Renal cortical epithelial cell (primary cell): ENCODE data around the gene HSD17B14. TPM values are rescaled to one million over a fixed set of nuclear protein-coding genes. Genes with fewer than 3 reads are reported as not detected.

ENCODE experiments used
- total RNA-seq: library from RNA; depleted of rRNA; stranded (reverse); fragments of >200 nt; gene quantifications from 2 replicates; pipeline ENCODE4 v1.2.3, GENCODE V29; 2014

Gene HSD17B14
- total RNA-seq, 1 donor from 2014 or later = 0.60 TPM

Other genes starting within 250 kb of the HSD17B14 start
- gene SPACA4, start 229.7 kb downstream of the HSD17B14 start, total RNA-seq = not detected in 2 replicates
- 0.17 TPM in 1 of 2 replicates, not detected in the other for gene FAM83E, start 221.4 kb downstream of the HSD17B14 start, total RNA-seq
- gene RPL18, start 217.3 kb downstream of the HSD17B14 start, total RNA-seq = 591 and 1,820 TPM in 2 replicates
- gene SPHK2, start 217.0 kb downstream of the HSD17B14 start, total RNA-seq = 9.1 and 9.9 TPM in 2 replicates
- 0.52 and 2.3 TPM in 2 replicates for gene DBP, start 199.1 kb downstream of the HSD17B14 start, total RNA-seq
- 0.35 and 3.3 TPM in 2 replicates for gene CA11, start 190.3 kb downstream of the HSD17B14 start, total RNA-seq
- 0.40 TPM in 1 of 2 replicates, not detected in the other for gene NTN5, start 163.5 kb downstream of the HSD17B14 start, total RNA-seq
- gene FUT2, start 140.5 kb downstream of the HSD17B14 start, total RNA-seq = 0.25 and 1.9 TPM in 2 replicates
- 0.25 and 0.87 TPM in 2 replicates for gene MAMSTR, start 116.8 kb downstream of the HSD17B14 start, total RNA-seq
- 0.50 and 0.69 TPM in 2 replicates for gene RASIP1, start 95.9 kb downstream of the HSD17B14 start, total RNA-seq
- not detected in 2 replicates for gene IZUMO1, start 89.6 kb downstream of the HSD17B14 start, total RNA-seq
- 0.05 and 3.0 TPM in 2 replicates for gene FUT1, start 83.8 kb downstream of the HSD17B14 start, total RNA-seq
- gene FGF21, start 81.0 kb downstream of the HSD17B14 start, total RNA-seq = not detected in 2 replicates
- 27.2 and 37.3 TPM in 2 replicates for gene BCAT2, start 25.5 kb downstream of the HSD17B14 start, total RNA-seq
- gene PLEKHA4, start 32.1 kb upstream of the HSD17B14 start, total RNA-seq = 6.8 and 14.4 TPM in 2 replicates
- gene PPP1R15A, start 35.9 kb upstream of the HSD17B14 start, total RNA-seq = 28.1 and 29.9 TPM in 2 replicates
- 0.10 TPM in 1 of 2 replicates, not detected in the other for gene TULP2, start 62.3 kb upstream of the HSD17B14 start, total RNA-seq
- gene NUCB1, start 63.8 kb upstream of the HSD17B14 start, total RNA-seq = 100 and 287 TPM in 2 replicates
- gene DHDH, start 97.2 kb upstream of the HSD17B14 start, total RNA-seq = 0.10 and 1.7 TPM in 2 replicates
- 101 and 135 TPM in 2 replicates for gene BAX, start 118.4 kb upstream of the HSD17B14 start, total RNA-seq
- gene FTL, start 128.8 kb upstream of the HSD17B14 start, total RNA-seq = 1,420 and 1,436 TPM in 2 replicates
- 42.9 and 72.1 TPM in 2 replicates for gene GYS1, start 156.8 kb upstream of the HSD17B14 start, total RNA-seq
- gene RUVBL2, start 157.4 kb upstream of the HSD17B14 start, total RNA-seq = 170 and 313 TPM in 2 replicates
- gene LHB, start 180.6 kb upstream of the HSD17B14 start, total RNA-seq = 0.25 TPM in 1 of 2 replicates, not detected in the other
- not detected in 2 replicates for gene CGB3, start 187.8 kb upstream of the HSD17B14 start, total RNA-seq
- 1.0 TPM in 1 of 2 replicates, not detected in the other for gene CGB2, start 195.4 kb upstream of the HSD17B14 start, total RNA-seq
- gene CGB1, start 200.4 kb upstream of the HSD17B14 start, total RNA-seq = 1.4 TPM in 1 of 2 replicates, not detected in the other
- gene CGB5, start 207.4 kb upstream of the HSD17B14 start, total RNA-seq = not detected in 2 replicates
- gene CGB8, start 212.6 kb upstream of the HSD17B14 start, total RNA-seq = 1.2 TPM in 1 of 2 replicates, not detected in the other
- 0.25 and 0.35 TPM in 2 replicates for gene CGB7, start 221.3 kb upstream of the HSD17B14 start, total RNA-seq
- 0.25 and 0.52 TPM in 2 replicates for gene NTF4, start 228.3 kb upstream of the HSD17B14 start, total RNA-seq
- not detected in 2 replicates for gene KCNA7, start 236.2 kb upstream of the HSD17B14 start, total RNA-seq
- gene SNRNP70, start 249.0 kb upstream of the HSD17B14 start, total RNA-seq = 82.8 and 138 TPM in 2 replicates